GM12872 (cell line): ENCODE measurements around the gene AP4B1.
A peak's percentile ranks its signal among the peaks of the same experiment; 100 is the strongest.

Experiments used
- TF ChIP-seq, protein P1 (sequence below): IDR thresholded peaks from 3 replicates; pipeline ENCODE4 v1.5.1; 2011; ENCODE audit warnings: low read depth, mild to moderate bottlenecking, low read length, moderate library complexity; ENCODE audit not compliant: insufficient read depth

AP4B1 gene

DNA sequence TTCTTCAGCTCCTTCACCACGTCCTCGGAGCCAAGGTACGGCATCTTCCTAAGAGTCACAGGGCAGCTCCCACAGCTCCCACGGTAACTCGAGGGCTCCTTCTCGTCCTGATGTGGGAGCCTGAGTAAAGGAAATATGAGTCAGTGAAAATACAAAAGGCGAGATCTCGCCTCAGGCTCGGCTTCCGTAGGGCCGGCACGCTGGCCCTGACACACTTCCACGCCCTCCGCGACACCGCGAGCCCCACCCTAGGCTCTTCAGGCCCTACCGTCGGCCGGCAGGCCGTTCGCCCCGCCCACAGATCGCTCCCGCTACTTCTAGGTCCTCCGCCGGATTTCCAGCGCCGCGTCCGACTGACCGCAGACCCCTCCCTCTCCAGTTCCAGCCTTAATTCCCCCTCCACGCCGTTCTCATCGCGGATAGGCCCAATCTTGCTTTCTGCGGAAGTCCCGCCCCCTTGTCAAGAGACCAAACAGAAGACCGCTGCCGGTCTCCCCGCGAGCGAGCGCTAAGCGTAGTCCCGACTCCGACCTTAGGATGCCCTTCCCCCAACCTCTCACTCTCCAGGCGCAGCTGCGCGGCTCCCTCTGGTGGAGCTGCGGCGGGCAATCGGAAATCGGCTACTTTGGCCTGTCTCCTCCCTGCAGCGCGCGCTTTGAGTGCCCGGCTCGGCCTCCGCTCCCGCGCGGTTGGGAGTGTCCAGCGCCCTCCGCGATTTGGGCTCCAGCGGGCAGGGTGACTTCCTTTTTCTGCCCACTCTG lies at the start of gene AP4B1, which contains the start of gene DCLRE1B:
Gene AP4B1 (minus strand): TSS at position 126 of the 761 bp plus-strand sequence. CDS start 82 bp downstream, at position 44.
Gene DCLRE1B (plus strand): TSS at position 653 of the 761 bp plus-strand sequence. CDS start 261 bp downstream, outside the sequence.
- TF ChIP-seq, protein P1, sequence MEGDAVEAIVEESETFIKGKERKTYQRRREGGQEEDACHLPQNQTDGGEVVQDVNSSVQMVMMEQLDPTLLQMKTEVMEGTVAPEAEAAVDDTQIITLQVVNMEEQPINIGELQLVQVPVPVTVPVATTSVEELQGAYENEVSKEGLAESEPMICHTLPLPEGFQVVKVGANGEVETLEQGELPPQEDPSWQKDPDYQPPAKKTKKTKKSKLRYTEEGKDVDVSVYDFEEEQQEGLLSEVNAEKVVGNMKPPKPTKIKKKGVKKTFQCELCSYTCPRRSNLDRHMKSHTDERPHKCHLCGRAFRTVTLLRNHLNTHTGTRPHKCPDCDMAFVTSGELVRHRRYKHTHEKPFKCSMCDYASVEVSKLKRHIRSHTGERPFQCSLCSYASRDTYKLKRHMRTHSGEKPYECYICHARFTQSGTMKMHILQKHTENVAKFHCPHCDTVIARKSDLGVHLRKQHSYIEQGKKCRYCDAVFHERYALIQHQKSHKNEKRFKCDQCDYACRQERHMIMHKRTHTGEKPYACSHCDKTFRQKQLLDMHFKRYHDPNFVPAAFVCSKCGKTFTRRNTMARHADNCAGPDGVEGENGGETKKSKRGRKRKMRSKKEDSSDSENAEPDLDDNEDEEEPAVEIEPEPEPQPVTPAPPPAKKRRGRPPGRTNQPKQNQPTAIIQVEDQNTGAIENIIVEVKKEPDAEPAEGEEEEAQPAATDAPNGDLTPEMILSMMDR = peak; percentile 69

DNA sequence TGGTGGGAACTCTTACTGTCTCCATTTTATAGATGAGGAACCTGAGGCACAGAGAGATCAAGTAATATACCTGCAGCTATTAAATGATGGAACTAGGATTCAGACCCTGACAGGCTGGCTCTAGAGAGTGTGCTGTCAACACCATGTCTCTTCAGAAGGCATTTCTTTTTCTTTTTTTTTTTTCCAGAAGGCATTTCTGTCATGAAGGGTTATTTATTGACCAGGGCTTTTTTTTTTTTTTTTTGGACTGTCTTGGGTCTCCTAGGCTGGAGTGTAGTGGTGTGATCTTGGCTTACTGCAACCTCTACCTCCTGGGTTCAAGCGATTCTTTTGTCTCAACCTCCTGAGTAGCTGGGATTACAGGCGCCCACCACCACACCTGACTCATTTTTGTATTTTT lies 47.1 kb upstream of the AP4B1 start:
- TF ChIP-seq, protein P1 = no peak

DNA sequence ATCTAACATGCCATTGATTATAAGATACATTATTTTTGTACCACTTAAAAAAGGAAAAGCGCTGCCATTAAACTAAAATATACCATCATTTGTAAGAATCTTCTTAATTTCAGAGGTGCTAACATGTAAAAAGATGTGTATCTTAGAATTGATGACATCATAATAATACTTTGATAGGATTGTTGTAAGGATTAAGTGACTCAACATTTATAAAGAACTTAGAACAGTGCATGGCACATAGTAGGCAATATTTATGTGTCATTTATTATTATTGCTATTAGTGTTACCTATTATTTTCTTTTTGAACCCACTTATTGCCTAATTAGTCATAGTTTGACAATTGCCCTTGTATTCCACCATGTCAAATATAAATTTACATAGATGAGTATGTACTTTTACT lies 46.3 kb upstream of the AP4B1 start:
- TF ChIP-seq, protein P1 = no peak

DNA sequence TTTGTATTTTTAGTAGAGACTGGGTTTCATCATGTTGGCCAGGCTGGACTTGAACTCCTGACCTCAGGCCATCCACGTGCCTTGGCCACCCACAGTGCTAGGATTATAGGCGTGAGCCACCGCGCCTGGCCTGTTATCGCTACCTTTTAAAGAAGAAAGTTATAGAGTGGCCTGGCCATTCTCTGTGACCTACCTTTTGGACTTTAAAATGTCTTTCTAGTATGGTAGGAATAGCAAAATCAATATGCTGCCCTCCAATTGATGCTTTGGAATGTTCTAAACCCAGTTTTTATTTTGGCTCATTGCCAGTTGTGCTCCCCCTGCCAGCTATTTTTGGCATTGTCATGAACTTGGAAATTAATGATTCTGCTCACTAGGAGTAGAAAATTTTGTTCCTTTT lies 44.4 kb upstream of the AP4B1 start:
- TF ChIP-seq, protein P1 = no peak

DNA sequence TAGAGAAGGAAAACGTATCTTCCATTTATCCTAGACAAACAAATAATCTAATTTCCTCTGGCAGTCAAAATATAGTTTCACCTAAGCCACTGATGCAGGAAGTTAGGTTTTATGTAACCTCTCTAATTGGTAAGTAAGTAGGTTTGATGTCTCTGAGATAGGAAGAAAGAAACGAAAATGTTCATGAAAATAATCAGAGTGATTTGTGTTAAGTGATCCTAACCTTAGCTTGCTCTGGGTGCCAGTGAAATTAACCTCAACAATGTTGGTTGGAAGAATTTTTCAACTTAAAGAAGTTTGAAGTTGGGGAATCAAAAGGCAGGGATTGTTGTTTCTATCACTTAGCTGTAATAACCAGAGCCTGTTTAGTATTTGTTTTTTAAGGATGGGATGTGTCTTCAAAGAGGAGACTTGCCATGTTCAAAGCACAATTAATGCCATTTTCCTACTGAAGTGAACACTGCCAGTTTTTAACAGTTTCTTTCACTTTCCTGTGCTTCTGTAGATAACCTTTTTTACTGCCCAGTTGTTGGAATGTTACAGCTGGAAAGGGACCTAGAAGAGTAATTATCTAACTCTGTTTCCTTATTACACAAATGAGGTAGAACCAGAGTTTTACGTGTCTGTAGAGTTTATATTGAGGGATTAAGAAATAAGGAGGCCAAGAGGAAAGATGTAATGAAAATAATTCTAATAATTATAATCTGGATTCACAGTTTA lies 42.9 kb upstream of the AP4B1 start:
- TF ChIP-seq, protein P1 = no peak

DNA sequence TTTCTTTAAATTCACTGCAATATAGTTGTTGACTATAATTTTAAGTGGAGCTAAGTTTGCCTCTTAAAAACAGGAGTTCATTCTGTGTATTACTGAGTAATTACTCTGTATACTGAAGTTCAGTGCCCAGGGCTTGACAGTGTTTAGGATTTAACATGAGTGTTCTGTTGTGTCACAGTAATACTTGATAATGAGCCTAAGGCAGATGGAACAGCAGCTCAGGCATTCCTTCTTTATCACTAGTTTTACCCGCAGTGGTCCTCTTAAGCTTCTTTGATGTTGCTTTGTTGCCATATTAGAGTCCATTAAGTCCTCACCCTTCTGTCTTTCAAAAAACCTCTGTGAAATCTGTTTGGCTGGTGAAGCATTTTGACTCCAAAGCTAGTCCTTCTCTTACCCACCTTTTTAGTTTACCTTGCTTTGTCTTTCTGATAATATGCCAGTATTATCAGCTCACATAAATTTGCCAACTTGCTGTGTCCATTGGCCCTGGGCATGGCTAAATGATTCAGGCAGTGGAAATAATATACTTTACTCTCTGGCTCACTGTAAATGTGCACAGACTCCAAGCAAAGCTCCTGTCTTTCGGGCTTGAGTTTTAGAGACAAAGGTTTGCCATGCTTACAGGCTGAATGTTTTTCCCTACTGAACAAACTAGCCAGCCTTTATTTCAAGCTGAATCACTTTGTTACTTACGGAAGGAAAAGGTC lies 42.2 kb upstream of the AP4B1 start:
- TF ChIP-seq, protein P1 = no peak

DNA sequence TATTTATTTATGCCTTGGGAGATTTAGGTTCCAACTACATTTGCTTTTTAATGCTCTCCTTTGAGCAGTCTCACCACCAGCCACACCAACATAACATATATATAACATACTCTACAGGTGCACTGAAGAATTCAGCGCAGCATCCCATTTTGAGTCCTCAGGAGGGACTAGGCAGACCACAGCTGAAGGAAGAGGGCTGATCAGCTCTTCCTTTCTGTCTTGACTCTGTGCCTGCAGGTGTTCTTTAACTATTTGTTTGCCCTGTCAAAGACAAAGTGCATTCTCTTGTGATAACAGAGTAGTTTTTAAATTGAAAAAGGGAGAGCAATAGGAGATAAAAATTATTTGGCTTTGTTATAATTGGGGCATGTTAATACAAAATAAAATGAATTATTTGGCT lies 41.5 kb upstream of the AP4B1 start:
- TF ChIP-seq, protein P1 = no peak
